IMR-90 (cell line): ENCODE measurements around the gene GPR142.
"Not testable (repeated sequence)": the region's sequence is repeated elsewhere in the genome, so short reads cannot be mapped to it uniquely, and the experiment has no call there.

ENCODE experiments used
- BHLHE40 ChIP-seq: fragments of 150-350 bp; IDR thresholded peaks from 2 replicates; pipeline ENCODE4 v1.6.1; 2016; ENCODE audit warnings: mild to moderate bottlenecking, low read depth, low read length
- MAFK ChIP-seq: IDR thresholded peaks from 2 replicates; pipeline ENCODE4 v1.6.1; 2012; ENCODE audit warnings: low read depth, low read length, improper control_type of control experiment
- NFE2L2 ChIP-seq: fragments of 150-350 bp; IDR thresholded peaks from 2 replicates; pipeline ENCODE4 v1.6.1; 2016; ENCODE audit warnings: low read depth, mild to moderate bottlenecking, low read length
- RAD21 ChIP-seq: IDR thresholded peaks from 2 replicates; pipeline ENCODE4 v1.6.1; 2012; ENCODE audit warnings: low read length, improper control_type of control experiment
- RCOR1 ChIP-seq: IDR thresholded peaks from 2 replicates; pipeline ENCODE4 v1.6.1; 2012; ENCODE audit warnings: mild to moderate bottlenecking, low read length, improper control_type of control experiment; ENCODE audit not compliant: insufficient replicate concordance
- SMC3 ChIP-seq: fragments of 150-350 bp; IDR thresholded peaks from 2 replicates; pipeline ENCODE4 v1.6.1; 2016; ENCODE audit warnings: low read depth, mild to moderate bottlenecking, antibody characterized with exemption, low read length, moderate library complexity
- USF2 ChIP-seq: fragments of 150-350 bp; IDR thresholded peaks from 2 replicates; pipeline ENCODE4 v1.6.1; 2017; ENCODE audit warnings: mild to moderate bottlenecking, antibody characterized with exemption, low read length, low read depth
- TF ChIP-seq, protein P1 (sequence below): conservative IDR thresholded peaks from 2 replicates; pipeline ENCODE4 v1.5.1; 2012; ENCODE audit warnings: mild to moderate bottlenecking, low read depth, low read length, improper control_type of control experiment

DNA sequence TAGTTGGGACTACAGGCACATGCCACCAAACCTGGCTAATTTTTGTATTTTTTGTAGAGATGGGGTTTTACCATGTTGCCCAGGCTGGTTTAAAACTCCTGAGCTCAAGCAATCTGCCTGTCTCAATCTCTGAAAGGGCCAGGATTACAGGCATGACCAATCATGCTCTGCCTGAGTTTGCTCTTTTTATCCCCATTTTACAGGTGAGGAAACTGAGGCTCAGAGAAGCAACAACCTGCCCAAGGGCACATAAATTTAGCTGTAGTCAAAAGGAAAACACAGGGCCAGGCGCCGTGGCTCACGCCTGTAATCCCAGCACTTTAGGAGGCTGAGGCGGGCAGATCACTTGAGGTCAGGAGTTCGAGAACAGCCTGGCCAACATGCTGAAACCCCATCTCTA lies 38.0 kb downstream of the GPR142 start:
- TF ChIP-seq, protein P1, sequence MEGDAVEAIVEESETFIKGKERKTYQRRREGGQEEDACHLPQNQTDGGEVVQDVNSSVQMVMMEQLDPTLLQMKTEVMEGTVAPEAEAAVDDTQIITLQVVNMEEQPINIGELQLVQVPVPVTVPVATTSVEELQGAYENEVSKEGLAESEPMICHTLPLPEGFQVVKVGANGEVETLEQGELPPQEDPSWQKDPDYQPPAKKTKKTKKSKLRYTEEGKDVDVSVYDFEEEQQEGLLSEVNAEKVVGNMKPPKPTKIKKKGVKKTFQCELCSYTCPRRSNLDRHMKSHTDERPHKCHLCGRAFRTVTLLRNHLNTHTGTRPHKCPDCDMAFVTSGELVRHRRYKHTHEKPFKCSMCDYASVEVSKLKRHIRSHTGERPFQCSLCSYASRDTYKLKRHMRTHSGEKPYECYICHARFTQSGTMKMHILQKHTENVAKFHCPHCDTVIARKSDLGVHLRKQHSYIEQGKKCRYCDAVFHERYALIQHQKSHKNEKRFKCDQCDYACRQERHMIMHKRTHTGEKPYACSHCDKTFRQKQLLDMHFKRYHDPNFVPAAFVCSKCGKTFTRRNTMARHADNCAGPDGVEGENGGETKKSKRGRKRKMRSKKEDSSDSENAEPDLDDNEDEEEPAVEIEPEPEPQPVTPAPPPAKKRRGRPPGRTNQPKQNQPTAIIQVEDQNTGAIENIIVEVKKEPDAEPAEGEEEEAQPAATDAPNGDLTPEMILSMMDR: not testable (repeated sequence)
- not testable (repeated sequence) for TF ChIP-seq RCOR1, MAFK, NFE2L2, BHLHE40, SMC3, USF2, RAD21
